Fibroblast of lung (primary cell): ENCODE measurements around the gene HDDC2.

ENCODE experiments used
- CTCF ChIP-seq, 2 donors: IDR thresholded peaks in 1 of 2; conservative IDR thresholded peaks in 1 of 2; 1 replicate in 1 of 2; 2 replicates in 1 of 2; pipeline ENCODE4 v1.5.1; 2011 to 2012; ENCODE audit warnings: low read length in 2 of 2, control low read depth in 1 of 2, inconsistent platforms in 1 of 2, low read depth in 1 of 2, mild to moderate bottlenecking in 1 of 2
- EZH2 ChIP-seq: IDR thresholded peaks from 2 replicates; pipeline ENCODE4 v1.5.1; 2012; ENCODE audit warnings: low read length, control low read depth, mild to moderate bottlenecking; ENCODE audit errors: missing control alignments

GRCh38 chr6:125307150-125307838 lies 5.5 kb upstream of the HDDC2 start:
- TF ChIP-seq CTCF (conservative IDR thresholded peaks at IDR 0.05 in 1 of 2, IDR thresholded peaks at IDR 0.05 in 1 of 2; ENCODE audit: low read depth in 1 of 2, low read length in 2 of 2) (no peak), EZH2 (no peak)
